ENCODE results near the gene ARMS2.
A peak's percentile ranks its signal among the peaks of the same experiment; 100 is the strongest.

ARMS2 gene

DNA sequence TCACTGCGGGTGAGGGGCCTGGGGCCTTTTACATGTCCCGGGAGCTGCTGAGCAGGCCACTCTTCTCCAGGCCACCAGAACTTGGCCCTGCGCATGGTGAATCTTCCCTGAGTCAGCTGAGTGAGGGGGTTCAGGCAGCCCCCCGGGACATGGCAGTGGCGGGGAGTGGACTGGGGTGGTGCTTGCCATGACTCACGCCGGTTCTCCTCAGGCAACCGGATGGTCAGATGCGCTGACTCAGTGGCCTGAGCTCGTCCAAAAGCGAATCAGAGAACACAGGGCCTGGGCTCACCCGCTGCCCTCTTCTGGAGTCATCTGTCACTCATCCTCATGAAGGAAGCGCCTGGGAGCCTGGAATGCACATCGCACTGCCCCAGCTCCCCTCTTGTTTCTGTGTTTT is 40.4 kb downstream of the ARMS2 start:
- TF ChIP-seq OSR1 (CRISPR knock-in tag; IDR thresholded peaks at IDR 0.05) (no peak), CSDC2 (CRISPR knock-in tag; IDR thresholded peaks at IDR 0.05) (no peak), ARNTL (CRISPR knock-in tag; IDR thresholded peaks at IDR 0.05; ENCODE audit: borderline replicate concordance, low read depth) (no peak), BACH2 (CRISPR knock-in tag; IDR thresholded peaks at IDR 0.05; ENCODE audit: borderline replicate concordance) (no peak), TSHZ2 (CRISPR knock-in tag; IDR thresholded peaks at IDR 0.05) (no peak), ZC3H10 (CRISPR knock-in tag; IDR thresholded peaks at IDR 0.05) (no peak), TCF4 (CRISPR knock-in tag; IDR thresholded peaks at IDR 0.05; ENCODE audit: borderline replicate concordance) (no peak), ZNF70 (CRISPR knock-in tag; IDR thresholded peaks at IDR 0.05) (no peak), RARB (CRISPR knock-in tag; IDR thresholded peaks at IDR 0.05) (no peak)
- TF ChIP-seq, protein P1, sequence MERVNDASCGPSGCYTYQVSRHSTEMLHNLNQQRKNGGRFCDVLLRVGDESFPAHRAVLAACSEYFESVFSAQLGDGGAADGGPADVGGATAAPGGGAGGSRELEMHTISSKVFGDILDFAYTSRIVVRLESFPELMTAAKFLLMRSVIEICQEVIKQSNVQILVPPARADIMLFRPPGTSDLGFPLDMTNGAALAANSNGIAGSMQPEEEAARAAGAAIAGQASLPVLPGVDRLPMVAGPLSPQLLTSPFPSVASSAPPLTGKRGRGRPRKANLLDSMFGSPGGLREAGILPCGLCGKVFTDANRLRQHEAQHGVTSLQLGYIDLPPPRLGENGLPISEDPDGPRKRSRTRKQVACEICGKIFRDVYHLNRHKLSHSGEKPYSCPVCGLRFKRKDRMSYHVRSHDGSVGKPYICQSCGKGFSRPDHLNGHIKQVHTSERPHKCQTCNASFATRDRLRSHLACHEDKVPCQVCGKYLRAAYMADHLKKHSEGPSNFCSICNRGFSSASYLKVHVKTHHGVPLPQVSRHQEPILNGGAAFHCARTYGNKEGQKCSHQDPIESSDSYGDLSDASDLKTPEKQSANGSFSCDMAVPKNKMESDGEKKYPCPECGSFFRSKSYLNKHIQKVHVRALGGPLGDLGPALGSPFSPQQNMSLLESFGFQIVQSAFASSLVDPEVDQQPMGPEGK (CRISPR knock-in tag; IDR thresholded peaks at IDR 0.05; ENCODE audit: borderline replicate concordance): no peak
- peak; percentile 82 for ATAC-seq

DNA sequence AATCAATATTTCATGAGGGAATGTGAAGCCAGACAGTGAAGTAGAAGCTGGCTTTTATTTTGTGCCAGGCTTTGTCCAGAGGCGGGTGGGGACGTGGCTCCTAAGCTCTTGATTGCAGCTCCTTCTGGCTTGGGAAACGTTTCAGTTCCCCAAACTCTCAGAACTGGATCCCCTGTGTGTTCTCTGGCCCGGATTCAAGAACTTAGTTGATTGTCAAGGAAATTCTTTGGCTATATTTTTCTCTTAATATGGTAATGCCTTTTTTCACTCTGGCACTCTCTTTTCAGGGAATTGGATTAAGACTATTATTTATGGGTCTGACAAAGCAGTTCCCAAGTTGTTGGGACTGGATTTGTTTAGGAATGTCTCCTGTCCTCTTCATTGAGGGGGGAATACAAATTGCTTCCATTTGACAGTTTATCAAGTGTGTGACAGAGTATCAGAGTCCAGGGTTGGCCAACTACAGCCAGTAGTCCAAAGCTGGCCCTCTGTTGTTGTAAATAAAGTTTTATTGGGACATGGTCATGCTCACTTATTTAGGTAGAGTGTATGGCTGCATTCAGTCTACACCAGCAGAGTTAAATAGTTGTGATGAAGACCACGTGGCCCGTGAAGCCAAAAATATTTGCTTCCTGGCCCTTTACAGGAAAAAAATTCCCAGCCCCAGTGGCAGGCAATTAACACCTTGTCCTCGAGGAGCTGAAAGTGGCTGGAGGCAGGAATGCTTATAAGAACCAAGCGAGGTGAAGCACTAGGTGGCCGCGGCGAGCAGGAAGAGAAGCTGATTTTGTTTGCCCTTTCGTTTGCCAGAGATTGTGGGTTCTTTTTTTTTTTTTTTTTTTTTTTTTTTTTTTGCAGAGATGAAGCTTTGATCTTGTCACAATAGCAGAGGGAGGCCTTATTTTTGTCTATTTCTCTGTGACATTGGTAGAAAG is 41.2 kb downstream of the ARMS2 start:
- TF ChIP-seq ISL1 (CRISPR knock-in tag; IDR thresholded peaks at IDR 0.05) (peak; percentile 70), OSR1 (CRISPR knock-in tag; IDR thresholded peaks at IDR 0.05) (no peak), ZC3H10 (CRISPR knock-in tag; IDR thresholded peaks at IDR 0.05) (0 out of 2 replicates have a peak, but pooled peaks have one; percentile 24)
- peak; percentile 12 for ATAC-seq

DNA sequence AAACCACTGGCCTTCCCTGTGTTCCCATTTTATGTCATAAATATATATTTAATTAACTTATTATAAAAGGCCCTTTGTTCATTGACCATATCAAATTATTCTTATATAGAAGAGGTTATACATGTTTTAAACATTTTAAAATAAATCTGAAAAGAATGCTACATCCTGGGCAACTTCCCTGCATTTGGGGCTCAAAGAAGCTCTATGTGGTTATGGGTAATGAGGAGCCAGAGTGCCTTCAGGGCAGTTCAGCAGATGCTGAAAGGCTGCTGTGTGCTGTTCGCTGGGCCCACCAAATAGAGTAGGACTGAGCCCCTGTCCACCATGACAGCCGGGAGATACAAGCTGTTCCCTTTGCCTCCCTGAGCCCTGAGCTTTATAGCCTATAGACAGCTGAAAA is 42.8 kb downstream of the ARMS2 start:
- no peak for TF ChIP-seq ISL1 (CRISPR knock-in tag; IDR thresholded peaks at IDR 0.05)
- TF ChIP-seq, protein P1 (CRISPR knock-in tag; IDR thresholded peaks at IDR 0.05; ENCODE audit: borderline replicate concordance): no peak
- TF ChIP-seq OSR1 (CRISPR knock-in tag; IDR thresholded peaks at IDR 0.05): no peak
- no peak for TF ChIP-seq PPARA (CRISPR knock-in tag; IDR thresholded peaks at IDR 0.05; ENCODE audit: borderline replicate concordance)
- TF ChIP-seq ZFP30 (CRISPR knock-in tag; IDR thresholded peaks at IDR 0.05): no peak
- TF ChIP-seq, protein P2, sequence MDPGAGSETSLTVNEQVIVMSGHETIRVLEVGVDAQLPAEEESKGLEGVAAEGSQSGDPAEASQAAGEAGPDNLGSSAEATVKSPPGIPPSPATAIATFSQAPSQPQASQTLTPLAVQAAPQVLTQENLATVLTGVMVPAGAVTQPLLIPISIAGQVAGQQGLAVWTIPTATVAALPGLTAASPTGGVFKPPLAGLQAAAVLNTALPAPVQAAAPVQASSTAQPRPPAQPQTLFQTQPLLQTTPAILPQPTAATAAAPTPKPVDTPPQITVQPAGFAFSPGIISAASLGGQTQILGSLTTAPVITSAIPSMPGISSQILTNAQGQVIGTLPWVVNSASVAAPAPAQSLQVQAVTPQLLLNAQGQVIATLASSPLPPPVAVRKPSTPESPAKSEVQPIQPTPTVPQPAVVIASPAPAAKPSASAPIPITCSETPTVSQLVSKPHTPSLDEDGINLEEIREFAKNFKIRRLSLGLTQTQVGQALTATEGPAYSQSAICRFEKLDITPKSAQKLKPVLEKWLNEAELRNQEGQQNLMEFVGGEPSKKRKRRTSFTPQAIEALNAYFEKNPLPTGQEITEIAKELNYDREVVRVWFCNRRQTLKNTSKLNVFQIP (CRISPR knock-in tag; IDR thresholded peaks at IDR 0.05; ENCODE audit: borderline replicate concordance, low read depth): no peak
- TF ChIP-seq GLIS3 (CRISPR knock-in tag; IDR thresholded peaks at IDR 0.05): no peak
- TF ChIP-seq CREB5 (CRISPR knock-in tag; IDR thresholded peaks at IDR 0.05; ENCODE audit: low read depth): no peak
- TF ChIP-seq ZNF8 (CRISPR knock-in tag; IDR thresholded peaks at IDR 0.05): no peak
- no peak for TF ChIP-seq ZNF565 (CRISPR knock-in tag; conservative IDR thresholded peaks at IDR 0.05; ENCODE audit: low read depth)
- no peak for TF ChIP-seq ARNTL (CRISPR knock-in tag; IDR thresholded peaks at IDR 0.05; ENCODE audit: borderline replicate concordance, low read depth)
- no peak for TF ChIP-seq CSDC2 (CRISPR knock-in tag; IDR thresholded peaks at IDR 0.05)
- TF ChIP-seq ZFP3 (CRISPR knock-in tag; IDR thresholded peaks at IDR 0.05): no peak
- TF ChIP-seq TSHZ2 (CRISPR knock-in tag; IDR thresholded peaks at IDR 0.05): no peak
- no peak for TF ChIP-seq ZNF70 (CRISPR knock-in tag; IDR thresholded peaks at IDR 0.05)
- TF ChIP-seq, protein P3, sequence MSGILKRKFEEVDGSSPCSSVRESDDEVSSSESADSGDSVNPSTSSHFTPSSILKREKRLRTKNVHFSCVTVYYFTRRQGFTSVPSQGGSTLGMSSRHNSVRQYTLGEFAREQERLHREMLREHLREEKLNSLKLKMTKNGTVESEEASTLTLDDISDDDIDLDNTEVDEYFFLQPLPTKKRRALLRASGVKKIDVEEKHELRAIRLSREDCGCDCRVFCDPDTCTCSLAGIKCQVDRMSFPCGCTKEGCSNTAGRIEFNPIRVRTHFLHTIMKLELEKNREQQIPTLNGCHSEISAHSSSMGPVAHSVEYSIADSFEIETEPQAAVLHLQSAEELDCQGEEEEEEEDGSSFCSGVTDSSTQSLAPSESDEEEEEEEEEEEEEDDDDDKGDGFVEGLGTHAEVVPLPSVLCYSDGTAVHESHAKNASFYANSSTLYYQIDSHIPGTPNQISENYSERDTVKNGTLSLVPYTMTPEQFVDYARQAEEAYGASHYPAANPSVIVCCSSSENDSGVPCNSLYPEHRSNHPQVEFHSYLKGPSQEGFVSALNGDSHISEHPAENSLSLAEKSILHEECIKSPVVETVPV (CRISPR knock-in tag; IDR thresholded peaks at IDR 0.05): no peak
- no peak for ATAC-seq
